Erythroblast (primary cell): ENCODE measurements around the gene TNNI3K.

Experiments used
- GATA1 ChIP-seq: IDR thresholded peaks from 2 replicates; pipeline ENCODE4 v1.6.1; 2011; ENCODE audit warnings: low read depth, mild to moderate bottlenecking, control low read depth, low read length, moderate library complexity
- POLR2A ChIP-seq: IDR thresholded peaks from 2 replicates; pipeline ENCODE4 v1.6.1; 2011; ENCODE audit warnings: mild to moderate bottlenecking, low read length

GRCh38 chr1:74478979-74479378 lies 243.8 kb downstream of the TNNI3K start:
- no peak for TF ChIP-seq POLR2A
- no peak for TF ChIP-seq GATA1
